ENCODE measurements around the gene MCF2L2. TPM values are rescaled to one million over a fixed set of nuclear protein-coding genes. Genes with fewer than 3 reads are reported as not detected.

Gene MCF2L2
- total and polyA plus RNA-seq, 2 of the 13 experiments (the other 11 are each of a cell fraction or from before 2014, with no cell fraction given) = not detected

GRCh38 chr3:183324083-183324482, 104.3 kb downstream of the MCF2L2 start:
- H3K4me2 ChIP-seq (ENCODE audit: low read depth, low read length) = no peak overlapping the region
- no peak overlapping the region for H3K27ac ChIP-seq (ENCODE audit: extremely low read length, insufficient read depth, low read length)
- FAIRE-seq = no peak

GRCh38 chr3:183319371-183319770, 109.0 kb downstream of the MCF2L2 start:
- no TSS peak for BruUV-seq (replicated peaks)
- no peak overlapping the region for H3K4me3 ChIP-seq (replicated peaks in 1 of 3; ENCODE audit: insufficient read depth in 1 of 3, low read depth in 2 of 3, low read length in 3 of 3)
- H3K27me3 ChIP-seq (ENCODE audit: control insufficient read depth in 1 of 2, insufficient read depth in 2 of 2, low read length in 2 of 2) = 0 out of 5 replicates have a peak, but pooled peaks cover 0 to 11% of the 10 kb centered on the region in 2 experiments
- H3K4me1 ChIP-seq (ENCODE audit: insufficient read depth, low read length) = no peaks in the 10 kb centered on the region
- no peaks in the 10 kb centered on the region for H3K79me2 ChIP-seq (ENCODE audit: insufficient read depth, low read length)
- no peaks in the 10 kb centered on the region for H3K36me3 ChIP-seq (replicated peaks in 1 of 2; ENCODE audit: control insufficient read depth in 1 of 2, insufficient read depth in 2 of 2, low read length in 2 of 2)
- H3K9ac ChIP-seq (ENCODE audit: insufficient read depth, low read depth, low read length) = no peak overlapping the region
- no peak overlapping the region for H3K4me2 ChIP-seq (ENCODE audit: low read depth, low read length)
- intact Hi-C loops (cut with micrococcal nuclease; ENCODE audit: unreplicated experiment) (no loop called here), in situ Hi-C loops (cut with HindIII; ENCODE audit: extremely low pct_ligation_motif_present, low pct_unique_long_range_greater_than_20kb) (no loop called here)
- ChIA-PET CTCF (ENCODE audit: low intra/inter-chr PET ratio, low total read pairs) (no interaction called here), POLR2A (no interaction called here)
- H2AFZ ChIP-seq (ENCODE audit: low read length) = no peak overlapping the region
- FAIRE-seq = no peak
- no peak for ATAC-seq
- DNase-seq (ENCODE audit: low spot score) = no peak
- no peaks in the 10 kb centered on the region for H3K9me3 ChIP-seq (ENCODE audit: low read length)
- no peak overlapping the region for H3K27ac ChIP-seq (ENCODE audit: extremely low read length, insufficient read depth, low read length)
- no peaks in the 10 kb centered on the region for H4K20me1 ChIP-seq (ENCODE audit: insufficient read depth, low read length)
- TF ChIP-seq ZNF816 (CRISPR knock-in tag; IDR thresholded peaks at IDR 0.05; ENCODE audit: borderline replicate concordance) (no peak), NONO (IDR thresholded peaks at IDR 0.05) (no peak), NONO (CRISPR knock-in tag; conservative IDR thresholded peaks at IDR 0.05) (no peak), PRPF4 (IDR thresholded peaks at IDR 0.05; ENCODE audit: low read depth, low read length, poor library complexity, severe bottlenecking) (no peak), ZNF34 (CRISPR knock-in tag; IDR thresholded peaks at IDR 0.05; ENCODE audit: borderline replicate concordance) (no peak), ZNF274 (CRISPR knock-in tag; IDR thresholded peaks at IDR 0.05) (no peak), ZNF160 (CRISPR knock-in tag; IDR thresholded peaks at IDR 0.05) (no peak), TERF1 (CRISPR knock-in tag; IDR thresholded peaks at IDR 0.05) (no peak), SAP130 (CRISPR knock-in tag; IDR thresholded peaks at IDR 0.05; ENCODE audit: low read depth) (no peak), ZNF616 (CRISPR knock-in tag; IDR thresholded peaks at IDR 0.05; ENCODE audit: low read depth) (no peak), ZNF776 (CRISPR knock-in tag; IDR thresholded peaks at IDR 0.05) (no peak), TBP (CRISPR knock-in tag; IDR thresholded peaks at IDR 0.05) (no peak), MYPOP (CRISPR knock-in tag; IDR thresholded peaks at IDR 0.05) (no peak)

More at GRCh38 chr3:183324083-183324482, 104.3 kb downstream of the MCF2L2 start:
- intact Hi-C loops (cut with micrococcal nuclease; ENCODE audit: unreplicated experiment) = no loop called here
- DNase-seq (ENCODE audit: low spot score) (no peak), ATAC-seq (no peak)
- H3K27me3 ChIP-seq (ENCODE audit: control insufficient read depth in 1 of 2, insufficient read depth in 2 of 2, low read length in 2 of 2) = no peaks in the 10 kb centered on the region; a peak in 1 of 5 replicates
- no peaks in the 10 kb centered on the region for H4K20me1 ChIP-seq (ENCODE audit: insufficient read depth, low read length)
- CTCF ChIA-PET (ENCODE audit: low intra/inter-chr PET ratio, low total read pairs) = no interaction called here
- no peak overlapping the region for H2AFZ ChIP-seq (ENCODE audit: low read length)
- no peak for TF ChIP-seq CSRNP1 (CRISPR knock-in tag; IDR thresholded peaks at IDR 0.05)
- no peak for TF ChIP-seq ZNF619 (CRISPR knock-in tag; IDR thresholded peaks at IDR 0.05)
- POLR2A ChIA-PET = no interaction called here
- no peaks in the 10 kb centered on the region for H3K4me1 ChIP-seq (ENCODE audit: insufficient read depth, low read length)
- 76% methylated on average over 3 of the region's 5 CpGs for WGBS (ENCODE audit: low lambda C conversion rate)
- no peak overlapping the region for H3K9ac ChIP-seq (ENCODE audit: insufficient read depth, low read depth, low read length)
- H3K36me3 ChIP-seq (replicated peaks in 1 of 2; ENCODE audit: control insufficient read depth in 1 of 2, insufficient read depth in 2 of 2, low read length in 2 of 2) = no peaks in the 10 kb centered on the region
- no peak overlapping the region for H3K4me3 ChIP-seq (replicated peaks in 1 of 3; ENCODE audit: insufficient read depth in 1 of 3, low read depth in 2 of 3, low read length in 3 of 3)
- no peaks in the 10 kb centered on the region for H3K9me3 ChIP-seq (ENCODE audit: low read length)
- no peaks in the 10 kb centered on the region for H3K79me2 ChIP-seq (ENCODE audit: insufficient read depth, low read length)
- in situ Hi-C loops (cut with HindIII; ENCODE audit: extremely low pct_ligation_motif_present, low pct_unique_long_range_greater_than_20kb) = no loop called here
- no TSS peak for BruUV-seq (replicated peaks)

Data from HepG2 (cell line).